Spleen (tissue), 7 donors: ENCODE results near the gene VPS8.

Experiments used
- POLR2A ChIP-seq, 3 donors: fragments of 450-650 bp; IDR thresholded peaks; one replicate each; pipeline ENCODE4 v1.5.1; 2017; ENCODE audit warnings: antibody characterized with exemption in 3 of 3, mild to moderate bottlenecking in 1 of 3
- TF ChIP-seq, protein P1 (sequence below), 11 experiments: fragments of 200-600 bp in 7 of 11; fragments of 450-650 bp in 4 of 11; sonication (generic) in 4 of 11; IDR thresholded peaks in 8 of 11; conservative IDR thresholded peaks in 3 of 11; 1 replicate in 7 of 11; 2 replicates in 4 of 11; pipeline versions ENCODE4 v1.4.0 to v1.8.0; 2016 to 2021; ENCODE audit warnings: antibody characterized with exemption in 11 of 11, inconsistent platforms in 4 of 11, mild to moderate bottlenecking in 1 of 11
- donor health status: DM: no; HTN: no; CAD: no; lungs with moderate emphysema.
- donor health status: DM: no; HTN: no; CAD: no.
- donor health status: DM: no; HTN: no; CAD: no.

GRCh38 chr3:184765730-184766074 is 46.3 kb upstream of the VPS8 start:
- TF ChIP-seq, protein P1, sequence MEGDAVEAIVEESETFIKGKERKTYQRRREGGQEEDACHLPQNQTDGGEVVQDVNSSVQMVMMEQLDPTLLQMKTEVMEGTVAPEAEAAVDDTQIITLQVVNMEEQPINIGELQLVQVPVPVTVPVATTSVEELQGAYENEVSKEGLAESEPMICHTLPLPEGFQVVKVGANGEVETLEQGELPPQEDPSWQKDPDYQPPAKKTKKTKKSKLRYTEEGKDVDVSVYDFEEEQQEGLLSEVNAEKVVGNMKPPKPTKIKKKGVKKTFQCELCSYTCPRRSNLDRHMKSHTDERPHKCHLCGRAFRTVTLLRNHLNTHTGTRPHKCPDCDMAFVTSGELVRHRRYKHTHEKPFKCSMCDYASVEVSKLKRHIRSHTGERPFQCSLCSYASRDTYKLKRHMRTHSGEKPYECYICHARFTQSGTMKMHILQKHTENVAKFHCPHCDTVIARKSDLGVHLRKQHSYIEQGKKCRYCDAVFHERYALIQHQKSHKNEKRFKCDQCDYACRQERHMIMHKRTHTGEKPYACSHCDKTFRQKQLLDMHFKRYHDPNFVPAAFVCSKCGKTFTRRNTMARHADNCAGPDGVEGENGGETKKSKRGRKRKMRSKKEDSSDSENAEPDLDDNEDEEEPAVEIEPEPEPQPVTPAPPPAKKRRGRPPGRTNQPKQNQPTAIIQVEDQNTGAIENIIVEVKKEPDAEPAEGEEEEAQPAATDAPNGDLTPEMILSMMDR (IDR thresholded peaks at IDR 0.05 in 8 of 11, conservative IDR thresholded peaks at IDR 0.05 in 3 of 11): no peak
- no peak for TF ChIP-seq POLR2A (IDR thresholded peaks at IDR 0.05)
